ENCODE data around the gene GUCY1A1.

The GUCY1A1 gene

DNA sequence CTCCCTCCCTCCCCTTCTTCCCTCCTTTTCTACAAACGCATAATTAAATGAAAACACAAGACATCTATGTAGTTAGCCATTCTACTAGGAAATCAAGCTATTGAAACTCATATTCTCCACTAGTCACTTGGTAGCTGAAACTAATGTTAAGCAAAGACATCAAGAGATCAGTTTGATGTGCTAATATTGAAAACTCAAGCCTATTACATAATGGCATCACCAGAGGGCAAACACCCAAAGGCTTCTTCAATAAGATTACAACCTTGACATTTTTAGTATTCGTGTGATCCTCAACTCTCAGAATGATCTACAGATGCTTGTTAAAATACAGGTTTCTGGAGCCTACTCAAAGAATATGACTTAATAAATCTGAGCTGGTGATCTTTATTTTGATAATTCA lies 6.2 kb upstream of the GUCY1A1 start:
- DNase-seq = no peak

DNA sequence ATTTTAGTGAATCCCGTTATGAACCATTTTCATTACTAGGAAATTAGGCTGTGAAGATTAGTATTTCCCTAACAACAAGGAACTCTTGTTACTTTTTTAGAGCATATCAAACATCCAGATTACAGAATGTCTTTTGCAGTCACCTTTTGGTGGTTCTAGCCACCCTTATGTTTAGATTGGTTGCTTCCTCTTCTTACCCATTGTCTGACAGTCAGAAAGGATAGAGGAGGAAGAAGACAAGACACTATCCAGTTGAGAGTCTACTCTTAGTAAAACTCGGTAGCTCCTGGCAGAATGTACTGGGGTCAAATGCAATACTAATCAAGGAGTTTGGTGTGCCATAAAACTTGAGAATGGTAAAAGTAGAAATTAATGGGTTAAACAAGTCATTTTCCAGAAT lies 1.6 kb upstream of the GUCY1A1 start:
- DNase-seq = no peak

DNA sequence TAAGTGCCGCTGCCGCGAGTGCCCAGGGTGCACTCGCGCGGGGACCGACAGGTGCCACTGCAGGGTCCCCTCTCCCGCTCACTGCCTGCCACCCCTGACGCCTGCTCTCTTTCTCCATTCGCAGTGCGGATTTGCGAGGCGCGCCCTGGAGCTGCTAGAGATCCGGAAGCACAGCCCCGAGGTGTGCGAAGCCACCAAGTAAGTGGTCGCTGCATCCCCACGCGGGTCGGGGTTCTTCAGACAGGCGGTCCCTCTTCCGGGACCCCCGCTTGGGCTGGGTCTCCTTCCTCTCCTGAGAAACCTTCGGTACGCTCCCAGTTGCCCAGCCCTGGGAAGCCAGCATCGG lies 547 bp downstream of the GUCY1A1 start:
- DNase-seq = peak in 1 of 2 donors; percentile 2

DNA sequence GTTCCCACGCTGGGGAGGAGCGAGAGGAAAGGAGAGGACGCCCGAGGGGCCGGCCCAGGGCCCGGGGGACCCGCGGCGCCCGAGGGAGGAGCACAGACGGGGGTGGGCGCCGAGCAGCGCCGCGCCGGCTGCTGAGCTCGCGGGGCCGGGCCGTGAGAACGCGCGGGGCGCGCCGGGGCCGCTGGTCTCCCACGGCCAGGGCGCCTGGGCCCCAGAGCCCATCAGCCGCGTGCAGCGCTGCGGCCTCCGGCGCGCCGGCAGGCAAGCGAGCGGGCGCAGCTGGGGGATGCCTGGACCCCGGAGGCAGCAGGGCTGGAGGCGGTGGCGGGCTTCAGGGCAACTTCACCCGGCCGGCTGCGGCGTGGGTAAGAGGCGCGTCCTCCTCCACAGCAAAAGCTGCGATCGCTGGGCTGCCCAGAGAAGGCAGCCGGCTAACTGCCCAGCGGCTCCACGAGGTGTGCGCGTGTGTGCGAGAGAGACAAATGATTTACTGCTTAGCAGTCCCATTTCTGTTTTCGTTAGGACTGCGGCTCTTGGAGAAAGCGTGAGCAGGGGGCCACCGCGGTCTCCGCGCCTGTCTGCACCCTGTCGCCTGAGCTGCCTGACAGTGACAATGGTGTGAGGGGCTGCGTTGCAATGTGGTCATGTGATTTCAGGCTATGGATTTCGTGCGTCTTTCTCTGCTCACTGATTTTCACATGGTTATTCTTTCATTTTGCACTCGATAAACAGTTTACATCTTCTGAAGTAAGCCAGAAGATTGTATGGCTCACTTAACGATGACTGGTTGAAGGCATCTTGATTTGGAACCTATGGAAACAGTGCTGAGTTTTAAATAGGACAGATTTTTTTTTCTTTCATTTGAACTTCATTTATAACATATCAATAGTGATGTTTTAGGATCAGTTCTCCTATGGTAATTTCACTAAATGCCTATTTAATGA lies 1.2 kb downstream of the GUCY1A1 start:
- DNase-seq = no peak

DNA sequence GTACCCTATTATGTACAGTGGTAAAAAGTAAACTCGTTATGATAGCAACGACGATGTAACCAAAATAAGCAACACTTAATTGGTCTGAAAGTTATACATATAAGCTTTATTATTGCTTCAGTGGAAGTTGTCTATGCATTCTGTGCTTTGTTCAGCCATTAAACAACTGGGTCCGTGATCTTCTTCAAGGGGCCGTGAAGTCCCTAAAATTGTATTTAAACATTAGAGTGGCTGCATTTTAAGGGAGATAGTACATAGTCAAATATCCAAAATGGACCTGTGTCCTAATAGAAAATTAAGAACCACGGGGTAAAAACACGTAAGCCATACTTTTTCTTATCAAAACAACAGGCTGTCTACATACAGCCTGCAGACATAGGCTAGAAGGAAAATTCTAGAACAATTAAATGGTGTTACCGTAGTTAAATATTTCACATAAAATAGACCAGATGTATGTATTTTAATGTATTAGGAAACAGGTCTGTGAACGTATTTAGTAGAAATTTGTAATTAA lies 2.1 kb downstream of the GUCY1A1 start:
- no peak for DNase-seq

DNA sequence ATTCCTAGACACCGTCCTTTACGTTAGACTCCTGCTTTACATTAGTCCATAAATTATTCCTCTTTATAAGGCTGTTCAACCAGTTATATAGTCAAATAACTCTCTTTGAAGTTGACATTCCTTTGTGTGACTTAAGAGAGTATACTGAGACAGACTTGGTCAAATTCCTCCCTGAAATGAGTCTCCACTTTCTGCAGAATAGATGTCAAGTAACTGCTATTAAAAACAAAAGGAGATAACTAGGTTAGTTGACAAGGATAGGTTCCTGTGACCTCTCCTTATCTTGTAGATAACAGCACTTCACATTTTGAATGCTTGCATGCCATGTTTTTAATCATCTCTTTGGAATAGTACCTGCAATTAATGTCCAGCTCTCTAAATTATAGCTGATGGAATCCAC lies 5.7 kb downstream of the GUCY1A1 start:
- DNase-seq = no peak

DNA sequence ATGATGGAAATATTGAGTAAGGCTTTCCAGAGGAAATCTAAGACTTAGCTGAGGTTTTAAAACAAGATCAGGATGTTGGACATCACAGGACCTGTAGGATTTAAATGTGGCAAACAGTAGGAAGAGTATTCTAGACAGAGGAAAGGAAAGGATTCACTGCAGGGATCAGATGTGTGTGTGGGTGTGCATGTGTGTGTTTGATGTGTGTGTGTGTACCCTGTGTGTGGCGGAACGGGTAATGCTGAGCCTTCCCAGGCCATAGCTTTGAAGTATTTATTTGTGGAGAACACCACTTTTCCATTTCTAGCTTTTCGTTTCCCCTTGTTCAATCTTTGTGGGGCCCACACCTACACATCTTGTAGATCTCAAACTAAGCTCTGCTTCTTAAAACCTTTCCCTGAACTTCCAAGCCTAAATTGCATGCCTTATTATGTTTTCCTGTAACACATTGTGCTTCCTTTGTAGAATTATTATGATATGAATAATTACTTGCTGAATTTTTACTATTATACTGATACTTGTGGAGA lies 6.9 kb downstream of the GUCY1A1 start:
- no peak for DNase-seq

DNA sequence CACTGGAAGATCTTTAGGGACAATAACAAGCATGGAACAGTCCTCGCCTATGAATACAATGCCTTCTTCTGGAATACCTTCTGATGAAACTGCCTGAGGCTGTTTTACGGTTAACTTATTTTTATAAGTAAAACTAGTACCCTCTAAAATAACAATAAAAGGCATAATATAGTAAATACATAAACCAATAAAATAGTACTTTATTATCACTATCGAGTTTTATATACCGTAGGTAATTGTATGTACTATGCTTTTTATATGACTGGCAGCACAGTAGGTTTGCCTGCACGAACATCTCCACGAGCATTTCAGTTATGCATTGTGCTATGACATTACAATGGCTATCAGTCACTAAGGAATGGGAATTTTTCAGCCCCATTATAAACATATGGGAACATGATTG lies 8.0 kb downstream of the GUCY1A1 start:
- no peak for DNase-seq

DNA sequence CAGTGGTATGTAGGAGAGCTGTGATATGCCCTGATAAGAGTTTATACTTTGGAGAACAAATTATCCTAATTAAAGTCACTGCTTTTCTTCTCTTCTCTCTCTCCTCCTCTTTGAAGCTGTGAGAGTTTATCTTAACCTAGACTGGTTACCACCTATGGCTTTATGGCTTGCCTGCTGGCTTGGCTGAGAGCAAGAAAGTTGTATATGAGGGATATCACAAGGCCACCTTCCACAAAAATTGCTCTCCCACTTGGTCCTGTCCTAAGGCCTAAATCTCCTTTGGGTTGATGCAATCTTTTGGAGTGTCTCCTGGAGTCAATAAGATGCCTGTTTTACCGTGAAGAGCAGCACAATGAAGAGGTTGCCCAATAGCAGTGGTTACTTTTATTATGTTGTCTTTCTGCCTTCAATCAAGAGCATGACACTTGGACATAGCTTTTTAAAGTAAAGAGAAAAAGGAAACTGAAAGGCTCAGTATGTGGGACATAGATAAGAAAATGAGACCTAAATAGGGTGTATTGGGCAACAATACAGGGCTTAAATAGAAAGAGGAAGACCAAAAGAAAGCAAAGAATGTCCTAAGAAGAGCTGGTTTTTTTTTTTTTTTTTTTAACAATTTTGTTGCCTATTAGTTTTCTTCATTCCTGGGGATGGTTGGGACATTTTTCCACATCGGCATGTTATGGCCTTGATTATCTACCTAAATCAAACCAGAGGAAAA lies 9.2 kb downstream of the GUCY1A1 start:
- no peak for DNase-seq

DNA sequence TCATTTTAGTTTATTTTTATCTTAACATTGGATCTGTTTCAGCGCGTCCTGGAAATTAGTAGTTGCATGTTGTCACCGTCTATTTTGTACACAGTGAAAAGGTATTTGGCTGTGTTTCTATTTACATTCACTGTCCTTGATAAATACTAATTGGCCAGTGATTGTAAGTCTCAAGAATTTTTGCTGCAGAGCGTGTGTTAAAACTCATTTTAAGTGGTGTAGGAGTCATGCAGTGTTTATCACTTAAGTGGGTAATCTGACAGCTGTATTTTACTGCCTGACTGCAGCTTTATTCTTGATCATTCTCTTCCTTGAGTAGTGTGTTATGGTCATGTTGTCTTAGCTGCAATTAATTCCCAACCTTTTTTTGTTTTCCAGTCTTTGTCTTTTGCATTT lies 9.8 kb downstream of the GUCY1A1 start:
- no peak for DNase-seq

DNA sequence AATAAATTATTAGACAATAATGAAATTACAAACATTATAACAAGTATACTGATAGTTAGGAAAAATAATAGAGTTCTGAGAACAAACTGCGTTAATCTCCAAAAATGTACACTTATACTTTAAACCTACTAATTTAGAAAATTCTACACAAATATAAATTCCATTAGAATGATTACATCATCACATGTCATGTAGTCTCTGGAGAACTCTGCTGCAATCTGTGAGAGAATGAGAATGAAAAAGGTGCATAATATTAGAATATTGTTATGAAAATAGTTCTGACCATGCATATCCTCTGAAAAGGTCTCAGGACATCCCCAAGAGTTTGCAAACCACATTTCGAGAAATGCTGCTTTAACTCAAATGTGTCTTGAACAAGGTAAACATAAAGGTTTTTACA lies 11.4 kb downstream of the GUCY1A1 start:
- no peak for DNase-seq

DNA sequence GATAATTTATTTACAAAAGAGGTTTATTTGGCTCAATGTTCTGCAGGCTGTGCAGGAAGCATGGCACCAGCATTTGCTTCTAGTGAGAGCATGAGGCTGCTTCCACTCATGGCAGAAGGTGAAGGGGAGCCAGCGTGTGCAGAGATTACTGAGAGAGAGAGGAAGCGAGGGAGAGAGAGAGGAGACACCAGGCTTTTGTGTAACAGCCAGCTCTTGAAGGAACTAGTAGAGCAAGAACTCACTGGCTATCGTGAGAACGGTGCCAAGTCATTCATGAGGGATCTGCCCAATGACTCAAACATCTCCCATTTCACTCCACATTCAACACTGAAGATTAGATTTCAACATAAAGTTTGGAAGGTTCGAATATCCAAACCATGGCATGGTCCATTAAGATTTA lies 12.7 kb downstream of the GUCY1A1 start:
- no peak for DNase-seq

DNA sequence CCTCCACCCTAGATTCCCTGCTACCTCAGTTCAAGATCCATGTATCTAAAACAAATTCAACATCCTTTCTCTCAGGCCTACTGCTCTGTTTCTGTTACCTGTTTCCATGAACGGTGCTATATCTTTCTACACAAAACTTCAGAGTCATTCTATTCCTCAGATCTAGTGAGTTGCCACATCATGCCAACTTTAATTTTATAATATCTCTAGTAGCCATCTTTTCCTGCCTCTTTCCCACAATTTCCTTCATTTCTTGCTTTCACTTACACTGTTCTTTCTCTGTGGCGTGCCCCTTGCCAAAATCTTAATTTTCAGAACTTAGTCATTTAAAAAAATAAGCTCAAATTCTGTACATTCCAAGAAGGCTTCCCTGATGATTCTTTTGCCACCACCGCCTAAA lies 15.2 kb downstream of the GUCY1A1 start:
- no peak for DNase-seq

DNA sequence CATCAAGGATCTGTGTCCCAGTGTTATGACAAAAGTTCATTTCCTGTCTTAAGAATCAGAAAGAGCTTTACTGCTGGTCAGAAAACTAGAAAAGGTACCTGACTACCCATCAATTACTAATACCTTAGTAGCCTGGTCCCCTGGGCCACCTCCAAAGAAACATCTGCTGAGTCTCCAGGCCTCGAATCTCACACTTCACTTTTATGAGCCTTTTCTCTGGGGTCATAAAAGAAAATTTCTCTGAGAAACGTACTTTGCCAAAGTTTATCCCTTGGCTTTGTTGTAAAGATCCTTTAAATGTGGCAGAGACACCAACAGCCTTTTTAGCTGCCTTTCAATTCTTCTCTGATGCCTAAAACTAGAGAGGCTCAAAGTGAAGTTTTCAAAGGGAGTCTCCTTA lies 17.8 kb downstream of the GUCY1A1 start:
- no peak for DNase-seq

DNA sequence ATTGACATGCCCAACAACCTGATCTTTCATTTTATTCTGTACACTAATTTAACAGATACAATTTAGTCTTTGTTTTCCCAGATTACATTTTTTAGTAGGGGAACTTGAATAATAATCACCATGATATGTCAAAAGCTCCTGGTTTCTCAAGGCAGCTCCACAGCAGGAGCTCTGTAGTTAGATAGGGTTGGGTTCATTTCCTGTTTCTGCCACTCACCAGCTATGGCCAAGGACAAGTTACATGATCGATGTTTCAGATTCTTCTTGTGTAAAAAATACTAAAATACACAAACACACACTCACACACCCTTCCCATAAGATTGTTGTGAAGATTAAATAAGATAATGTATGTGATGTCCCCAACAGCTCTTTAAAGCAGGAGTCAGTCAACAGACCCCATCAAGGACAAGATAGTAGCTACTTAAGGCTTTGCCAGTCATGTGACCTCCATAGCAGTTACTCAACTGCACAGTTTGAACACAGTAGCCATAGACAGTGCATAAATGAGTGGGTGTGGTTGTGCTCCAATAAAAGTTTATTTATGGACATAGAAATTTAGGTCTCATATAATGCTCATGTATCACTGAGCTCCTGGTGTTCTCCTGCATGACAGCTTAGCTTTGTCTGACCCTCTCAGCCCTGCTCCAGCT lies 18.4 kb downstream of the GUCY1A1 start:
- DNase-seq = no peak

DNA sequence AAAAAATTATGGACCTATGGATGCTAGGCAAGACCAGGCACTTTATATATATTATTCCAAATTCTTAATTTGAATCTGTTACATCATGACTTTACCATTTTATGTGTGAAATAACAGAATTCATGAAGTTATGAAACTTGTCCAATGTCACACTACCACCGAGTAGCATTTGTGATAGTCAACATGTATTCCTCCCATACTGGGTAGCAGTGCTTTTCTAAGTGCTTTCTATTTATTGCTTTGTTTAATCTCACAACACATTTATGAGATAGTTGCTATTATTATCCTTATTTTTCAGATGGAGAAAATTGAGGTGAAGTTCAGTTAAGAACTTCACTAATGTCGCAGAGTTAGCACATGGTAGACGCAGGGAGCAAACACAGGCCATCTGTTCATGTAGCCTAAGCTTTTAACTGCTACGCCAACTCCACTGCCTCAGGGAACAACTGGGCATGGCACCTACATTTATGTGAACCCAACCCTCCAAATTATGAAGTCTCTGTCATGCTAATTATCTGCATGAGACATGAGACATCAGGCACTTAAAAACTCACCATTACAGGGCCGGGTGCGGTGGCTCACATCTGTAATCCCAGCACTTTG lies 20.8 kb downstream of the GUCY1A1 start:
- DNase-seq = no peak

DNA sequence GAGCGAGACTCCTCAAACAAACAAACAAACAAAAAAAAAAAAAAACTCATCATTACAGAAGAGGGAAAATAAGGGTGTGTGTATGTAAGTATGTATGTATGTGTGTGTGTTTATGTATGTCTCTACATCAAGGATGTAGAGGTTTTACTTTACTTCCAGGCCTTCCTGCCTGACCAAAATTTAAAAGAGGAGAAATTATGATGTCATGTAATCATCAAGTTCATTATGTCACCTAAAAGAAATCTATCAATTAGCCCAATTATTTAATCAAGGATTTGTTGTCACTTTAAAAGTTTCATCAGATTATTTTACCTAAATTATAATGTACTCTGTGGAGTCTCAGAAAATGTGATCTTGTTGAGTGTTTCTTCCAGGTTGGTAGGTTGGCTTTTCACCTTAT lies 21.6 kb downstream of the GUCY1A1 start:
- DNase-seq = no peak

DNA sequence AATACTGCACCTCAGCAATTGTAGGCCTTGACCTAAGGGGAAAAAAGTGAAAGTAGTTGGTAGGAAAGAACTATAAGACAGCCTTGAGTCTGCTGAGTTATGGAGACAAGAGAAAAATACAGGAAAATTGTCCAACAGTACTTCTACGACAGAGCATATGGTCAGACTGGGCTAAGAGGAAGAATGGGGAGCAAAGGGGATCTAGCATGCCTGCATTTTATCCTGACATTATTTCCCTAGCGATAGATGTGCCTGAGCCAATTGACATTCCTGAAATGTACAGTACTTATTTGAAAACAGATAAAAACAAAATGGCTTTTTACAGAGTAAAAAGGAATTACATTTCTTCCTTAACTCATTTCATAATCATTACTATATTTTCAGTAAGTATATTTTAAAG lies 22.2 kb downstream of the GUCY1A1 start:
- no peak for DNase-seq

DNA sequence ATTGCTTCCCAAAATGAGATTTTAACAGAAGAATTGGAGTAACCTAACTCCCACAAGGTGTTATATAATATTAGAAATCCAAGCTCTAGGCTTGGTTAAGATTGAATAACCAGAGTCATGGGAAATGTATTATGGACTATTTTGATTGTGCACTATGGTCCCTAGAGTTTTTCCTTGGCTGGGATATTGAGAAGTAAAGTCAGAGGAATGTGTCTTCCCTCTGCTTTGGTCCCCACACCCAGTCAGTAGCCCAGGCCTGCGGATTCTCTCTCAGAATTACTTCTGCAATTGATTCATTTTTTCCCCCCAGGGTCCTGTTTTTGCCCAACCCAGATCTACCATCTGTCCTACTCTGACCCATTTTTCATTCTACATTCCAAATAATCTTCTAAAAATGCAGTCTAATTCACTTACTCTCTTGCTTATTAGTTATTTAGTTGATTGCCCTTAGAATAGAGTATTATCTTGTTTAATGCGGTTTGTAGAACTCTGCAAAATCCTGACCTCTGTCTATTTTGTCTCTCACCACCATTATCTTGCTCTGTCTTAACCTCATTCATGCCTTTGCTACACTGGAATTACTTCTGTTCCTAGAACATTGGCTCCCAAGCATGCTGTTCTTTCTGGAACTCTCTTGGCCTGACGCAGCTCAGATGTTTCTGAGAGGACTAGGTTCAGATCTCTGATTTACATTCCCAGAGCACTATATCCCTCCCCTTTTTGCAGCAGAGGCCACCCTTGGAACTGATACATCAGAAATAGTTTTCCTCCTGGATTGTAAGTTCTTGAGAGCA lies 23.6 kb downstream of the GUCY1A1 start:
- DNase-seq = no peak

DNA sequence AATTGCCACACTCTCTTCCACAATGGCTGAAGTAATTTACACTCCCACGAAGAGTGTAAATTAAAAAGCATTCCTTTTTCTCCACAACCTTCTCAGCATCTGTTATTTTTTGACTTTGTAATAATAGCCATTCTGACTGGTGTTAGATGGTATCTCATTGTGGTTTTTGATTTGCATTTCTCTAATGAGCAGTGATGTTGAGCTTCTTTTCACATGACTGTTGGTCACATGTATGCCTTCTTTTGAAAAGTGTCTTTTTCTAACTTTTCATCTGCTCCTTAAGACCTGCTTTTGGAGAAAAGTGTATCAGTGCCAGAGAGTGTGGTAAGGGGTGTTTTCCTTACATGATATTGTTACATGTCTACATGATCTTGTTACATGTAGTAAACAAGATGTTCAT lies 25.7 kb downstream of the GUCY1A1 start:
- DNase-seq = no peak

DNA sequence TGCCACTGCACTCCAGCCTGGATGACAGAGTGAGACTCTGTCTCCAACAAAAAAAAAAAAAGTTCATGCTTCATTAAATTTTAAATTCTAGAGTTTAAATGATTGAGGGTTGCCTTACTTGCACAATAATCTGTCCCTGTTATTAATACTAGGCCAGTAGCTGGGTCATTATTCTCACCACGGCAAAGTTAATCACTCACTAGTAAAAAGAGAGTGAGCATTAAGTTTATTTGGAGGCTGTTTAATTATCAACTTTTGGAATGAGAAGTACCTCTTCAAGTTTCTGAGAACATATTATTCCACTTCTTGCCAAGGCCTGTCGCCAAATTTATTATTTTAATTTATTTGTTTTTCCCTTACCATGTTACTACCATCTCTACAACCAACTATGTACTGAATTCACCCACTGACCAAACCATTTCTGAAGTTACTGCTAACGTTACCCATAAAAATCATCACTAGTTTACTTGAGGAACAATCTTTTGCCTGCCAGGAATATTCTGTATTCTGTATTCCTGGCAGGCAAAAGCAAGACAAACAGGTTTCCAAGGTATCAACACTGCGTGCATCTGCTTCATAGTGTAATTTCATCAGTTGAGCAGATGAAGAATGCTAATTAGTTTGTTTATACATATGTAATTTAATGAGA lies 26.5 kb downstream of the GUCY1A1 start:
- DNase-seq = no peak

Data from CD4-positive, alpha-beta T cell treated with Interferon alpha-2 for 1 hour (primary cell).